ENCODE data around the gene PHKB.

- TF ChIP-seq EZH2 (IDR thresholded peaks at IDR 0.05; ENCODE audit: low read length) (no peak), CTCF (optimal IDR thresholded peaks at IDR 0.05 in 1 of 3, IDR thresholded peaks at IDR 0.05 in 1 of 3, conservative IDR thresholded peaks at IDR 0.05 in 1 of 3; ENCODE audit: extremely low read depth in 1 of 3, insufficient read depth in 2 of 3, low read length in 3 of 3) (no peak)
Measured at GRCh38 chr16:47676635-47677177, 215.6 kb downstream of the PHKB start.
